Superior temporal gyrus (tissue), 1 donor: ENCODE data around the gene SNAP47.
"Not testable (repeated sequence)": the region's sequence is repeated elsewhere in the genome, so short reads cannot be mapped to it uniquely, and the experiment has no call there.

Experiments
- DNase-seq: peaks from one replicate; pipeline ENCODE4 v3.0.0-alpha.2; 2016; ENCODE audit errors: extremely low spot score

SNAP47 gene, protein sequence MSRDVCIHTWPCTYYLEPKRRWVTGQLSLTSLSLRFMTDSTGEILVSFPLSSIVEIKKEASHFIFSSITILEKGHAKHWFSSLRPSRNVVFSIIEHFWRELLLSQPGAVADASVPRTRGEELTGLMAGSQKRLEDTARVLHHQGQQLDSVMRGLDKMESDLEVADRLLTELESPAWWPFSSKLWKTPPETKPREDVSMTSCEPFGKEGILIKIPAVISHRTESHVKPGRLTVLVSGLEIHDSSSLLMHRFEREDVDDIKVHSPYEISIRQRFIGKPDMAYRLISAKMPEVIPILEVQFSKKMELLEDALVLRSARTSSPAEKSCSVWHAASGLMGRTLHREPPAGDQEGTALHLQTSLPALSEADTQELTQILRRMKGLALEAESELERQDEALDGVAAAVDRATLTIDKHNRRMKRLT

DNA sequence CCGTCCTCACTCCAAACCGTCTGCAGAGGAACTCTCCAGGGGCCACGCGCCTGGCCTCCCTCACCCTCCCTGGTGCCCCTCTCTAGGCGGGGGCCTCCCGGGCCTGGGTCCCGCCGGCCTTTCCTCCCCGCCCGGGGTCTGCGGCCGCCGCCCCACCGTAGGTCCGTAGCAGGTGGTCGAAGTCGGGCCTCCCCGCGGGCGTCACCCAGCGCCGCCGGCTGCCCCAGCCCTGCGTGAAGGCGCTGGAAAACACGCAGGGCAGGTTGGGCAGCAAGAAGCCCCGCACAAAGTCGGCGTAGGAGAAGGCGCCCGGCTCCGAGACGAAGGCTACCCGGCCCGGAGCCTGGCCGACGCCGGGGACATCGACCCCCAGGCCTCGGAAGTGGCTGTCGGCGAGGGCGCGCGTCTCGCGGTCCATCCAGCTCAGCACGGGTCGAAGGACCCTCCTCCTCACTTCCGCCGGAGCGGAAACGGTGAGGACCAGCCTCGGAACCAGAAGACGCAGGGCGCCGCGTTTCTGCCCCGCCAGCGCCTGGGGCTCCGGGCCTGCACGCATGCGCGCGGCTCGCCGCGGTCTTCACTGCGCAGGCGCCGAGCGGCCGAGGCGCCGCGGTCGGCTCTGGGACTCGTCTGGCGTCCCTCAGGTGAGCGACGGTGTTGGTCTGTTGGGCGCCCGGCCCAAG is at the start of gene SNAP47, which contains the start of gene JMJD4:
SNAP47 (plus strand) TSS at position 580 of the 683 bp plus-strand sequence. CDS start 12,302 bp downstream, outside the sequence.
JMJD4 (minus strand) TSS at position 447 of the 683 bp plus-strand sequence; CDS start at position 418, 29 bp downstream.
- DNase-seq = peak; percentile 87

DNA sequence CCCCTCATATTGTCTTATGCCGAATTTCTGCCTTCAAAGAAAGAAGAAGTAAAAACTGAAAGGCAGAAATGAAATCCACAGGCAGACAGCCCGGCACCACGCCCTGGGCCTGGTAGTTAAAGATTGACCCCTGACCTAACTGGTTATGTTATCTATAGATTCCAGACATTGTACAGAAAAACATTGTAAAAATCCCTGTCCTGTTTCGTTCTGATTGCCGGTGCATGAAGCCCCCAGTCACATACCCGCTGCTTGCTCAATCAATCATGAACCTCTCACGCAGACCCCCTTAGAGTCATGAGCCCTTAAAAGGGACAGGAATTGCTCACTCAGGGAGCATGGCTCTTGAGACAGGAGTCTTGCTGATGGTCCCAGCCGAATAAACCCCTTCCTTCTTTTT is 49.4 kb upstream of the SNAP47 start:
- DNase-seq = no peak

DNA sequence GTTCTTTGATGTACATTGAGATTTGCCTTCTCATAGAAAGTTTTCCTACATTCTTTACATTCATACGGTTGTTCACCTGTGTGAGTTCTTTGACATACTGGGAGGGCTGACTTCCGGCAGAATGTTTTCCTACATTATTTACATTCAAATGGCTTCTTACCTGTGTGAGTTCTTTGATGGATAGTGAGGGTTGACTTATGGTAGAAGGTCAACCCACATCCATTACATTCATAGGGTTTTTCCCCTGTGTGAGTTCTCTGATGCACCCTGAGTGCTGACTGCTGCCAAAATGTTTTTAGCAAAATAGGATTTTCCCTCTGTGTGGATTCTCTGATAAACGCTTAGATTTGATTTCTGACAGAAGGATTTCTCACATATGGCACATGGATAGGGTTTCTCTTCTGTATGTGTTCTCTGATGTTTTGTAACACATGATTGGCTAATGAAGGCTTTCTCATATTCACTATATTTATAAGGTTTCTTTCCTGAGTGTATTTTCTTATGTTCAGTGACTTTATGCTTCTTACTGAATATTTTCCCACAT is 37.8 kb upstream of the SNAP47 start:
- DNase-seq = no peak

DNA sequence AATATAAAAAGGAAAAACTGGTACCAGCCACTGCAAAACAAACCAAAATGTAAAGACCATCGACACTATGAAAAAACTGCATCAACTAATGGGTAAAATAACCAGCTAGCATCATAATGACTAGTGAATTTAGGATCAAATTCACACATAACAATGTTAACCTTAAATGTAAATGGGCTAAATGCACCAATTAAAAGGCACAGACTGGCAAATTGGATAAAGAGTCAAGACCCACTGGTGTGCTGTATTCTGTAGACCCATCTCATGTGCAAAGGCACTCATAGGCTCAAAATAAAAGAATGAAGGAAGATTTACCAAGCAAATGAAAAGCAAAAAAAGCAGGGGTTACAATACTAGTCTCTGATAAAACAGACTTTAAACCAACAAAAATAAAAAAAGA is 33.6 kb upstream of the SNAP47 start:
- not testable (repeated sequence) for DNase-seq

DNA sequence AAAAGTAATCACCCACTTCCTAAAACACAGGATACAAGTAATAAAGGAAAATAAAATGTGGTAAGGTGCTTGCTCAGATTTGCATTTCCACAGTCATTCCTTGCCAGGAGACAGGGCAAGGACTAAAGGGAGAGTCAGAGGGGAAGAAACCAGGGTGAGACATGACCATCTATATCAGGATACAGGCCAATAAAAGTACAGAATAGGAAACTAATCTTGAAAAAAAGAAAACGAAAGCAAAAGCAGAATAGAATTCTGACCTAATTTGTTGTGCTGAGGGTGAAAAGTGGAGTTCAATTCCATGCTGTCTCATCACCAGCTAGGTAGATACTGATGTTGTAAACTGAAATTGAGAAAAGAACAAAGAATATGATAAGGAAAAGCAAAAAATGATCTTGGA is 27.4 kb upstream of the SNAP47 start:
- DNase-seq = no peak

DNA sequence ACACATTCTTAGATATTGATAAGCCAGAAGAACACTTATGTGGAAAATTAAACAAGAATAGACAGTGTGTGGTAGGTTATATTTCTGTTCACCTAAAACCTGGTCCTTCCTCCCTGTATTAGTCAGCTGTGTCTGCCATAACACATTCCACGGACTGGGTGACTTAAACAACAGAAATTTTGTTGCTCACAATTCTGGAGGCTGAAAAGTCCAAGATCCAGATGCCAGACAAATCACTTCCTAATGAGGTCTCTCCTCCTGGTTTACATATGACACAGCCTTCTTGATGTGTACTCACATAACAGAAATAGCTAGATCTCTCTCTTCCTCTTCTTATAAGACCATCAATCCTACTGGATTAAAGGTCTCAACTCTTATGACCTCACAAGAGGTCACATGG is 25.8 kb upstream of the SNAP47 start:
- no peak for DNase-seq

DNA sequence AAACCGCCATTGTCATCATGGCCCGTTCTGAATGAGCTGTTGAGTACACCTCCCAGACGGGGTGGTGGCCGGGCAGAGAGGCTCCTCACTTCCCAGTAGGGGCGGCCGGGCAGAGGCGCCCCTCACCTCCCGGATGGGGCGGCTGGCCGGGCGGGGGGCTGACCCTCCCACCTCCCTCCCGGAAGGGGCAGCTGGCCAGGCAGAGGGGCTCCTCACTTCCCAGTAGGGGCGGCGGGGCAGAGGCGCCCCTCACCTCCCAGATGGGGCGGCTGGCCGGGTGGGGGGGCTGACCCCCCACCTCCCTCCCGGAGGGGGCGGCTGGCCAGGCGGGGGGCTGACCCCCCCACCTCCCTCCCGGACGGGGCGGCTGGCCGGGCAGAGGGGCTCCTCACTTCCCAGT is 24.8 kb upstream of the SNAP47 start:
- DNase-seq = not testable (repeated sequence)

DNA sequence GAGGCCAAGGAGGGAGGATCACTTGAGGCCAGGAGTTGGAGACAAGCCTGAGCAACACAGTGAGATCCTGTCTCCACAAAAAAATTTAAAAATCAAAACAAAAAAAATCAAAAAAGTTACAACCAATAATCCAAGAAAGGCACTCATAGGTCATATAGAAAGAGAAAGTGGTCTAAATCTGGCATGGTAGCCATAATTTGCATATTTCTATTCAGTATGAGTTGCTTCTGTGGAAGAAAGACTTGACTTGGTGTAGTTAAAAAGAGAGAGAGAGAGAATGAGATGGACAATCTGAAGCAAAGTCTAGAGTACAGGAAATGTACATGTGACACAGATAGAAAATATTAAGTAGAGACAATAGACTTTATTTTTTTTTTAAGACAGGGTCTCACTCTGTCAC is 22.6 kb upstream of the SNAP47 start:
- DNase-seq = no peak

DNA sequence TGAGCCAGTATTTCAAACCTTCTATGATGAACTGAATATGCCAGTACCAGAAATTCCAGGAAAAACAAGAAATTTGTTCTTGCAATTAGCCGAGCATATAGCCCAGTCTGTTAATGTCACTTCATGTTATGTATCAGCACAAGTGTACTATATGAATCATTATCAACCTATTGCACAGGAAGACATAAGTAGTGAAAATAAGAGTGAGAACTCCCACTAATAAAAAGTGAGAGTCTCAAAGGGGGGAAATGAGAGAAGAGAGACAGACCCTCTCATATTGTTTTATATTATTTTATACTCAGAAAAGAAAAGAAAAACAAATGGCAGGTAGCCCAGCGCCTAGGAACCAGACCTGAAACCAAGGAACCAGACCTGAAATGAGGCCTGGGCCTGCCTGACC is 16.3 kb upstream of the SNAP47 start:
- no peak for DNase-seq

DNA sequence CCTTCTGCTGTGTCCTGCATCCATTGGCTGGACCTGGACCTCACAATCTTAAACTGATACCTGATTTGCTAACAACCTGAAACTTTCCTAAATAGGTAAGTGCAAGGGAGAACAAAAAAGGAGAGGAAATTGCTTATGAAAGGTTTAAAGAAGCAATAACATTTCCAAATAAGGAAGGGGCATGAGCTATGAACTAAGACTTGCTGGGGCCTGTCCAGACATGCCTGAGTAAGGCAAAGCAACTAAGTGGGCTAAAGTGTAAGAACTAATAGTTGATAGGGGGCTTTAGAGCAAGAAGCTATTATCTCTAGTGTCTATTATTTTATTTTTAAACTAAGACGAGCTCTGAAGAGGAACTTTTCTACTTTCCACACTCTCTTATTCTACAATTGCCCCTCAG is 11.8 kb upstream of the SNAP47 start:
- no peak for DNase-seq

DNA sequence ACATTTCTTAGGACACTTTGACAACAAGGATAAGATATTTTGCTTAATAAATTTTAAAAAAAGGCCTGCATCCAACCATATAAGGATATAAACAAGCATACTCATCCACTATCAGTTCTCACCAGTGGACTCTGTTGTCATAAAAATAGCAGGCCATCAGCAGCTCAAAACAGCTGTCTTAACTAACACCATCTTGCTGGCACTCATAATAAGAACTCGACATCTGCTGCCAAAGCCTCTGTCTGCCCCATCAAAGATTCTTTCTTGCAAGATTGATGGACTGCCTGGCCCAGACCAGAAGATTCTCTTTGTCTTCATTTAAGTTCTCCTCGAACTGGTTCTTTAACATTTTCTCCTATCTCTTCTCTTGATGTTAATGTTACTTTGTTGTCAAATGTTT is 10.2 kb upstream of the SNAP47 start:
- no peak for DNase-seq

DNA sequence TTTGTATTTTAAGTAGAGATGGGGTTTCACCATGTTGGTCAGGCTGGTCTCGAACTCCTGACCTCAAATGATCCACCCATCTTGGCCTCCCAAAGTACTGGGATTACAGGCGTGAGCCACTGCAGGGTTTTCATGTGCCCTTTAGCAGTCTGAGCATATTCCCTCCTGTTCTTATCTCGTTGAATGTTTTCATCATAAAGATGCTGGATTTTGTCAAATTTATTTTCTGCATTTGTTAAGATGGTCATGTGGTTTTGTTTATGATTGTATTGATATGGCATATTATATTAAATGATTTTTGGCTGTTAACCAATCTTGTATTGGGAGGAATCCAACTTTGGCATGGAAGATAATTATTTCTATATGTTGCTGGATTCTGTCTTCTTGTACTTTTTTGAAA is 8.9 kb upstream of the SNAP47 start:
- no peak for DNase-seq

DNA sequence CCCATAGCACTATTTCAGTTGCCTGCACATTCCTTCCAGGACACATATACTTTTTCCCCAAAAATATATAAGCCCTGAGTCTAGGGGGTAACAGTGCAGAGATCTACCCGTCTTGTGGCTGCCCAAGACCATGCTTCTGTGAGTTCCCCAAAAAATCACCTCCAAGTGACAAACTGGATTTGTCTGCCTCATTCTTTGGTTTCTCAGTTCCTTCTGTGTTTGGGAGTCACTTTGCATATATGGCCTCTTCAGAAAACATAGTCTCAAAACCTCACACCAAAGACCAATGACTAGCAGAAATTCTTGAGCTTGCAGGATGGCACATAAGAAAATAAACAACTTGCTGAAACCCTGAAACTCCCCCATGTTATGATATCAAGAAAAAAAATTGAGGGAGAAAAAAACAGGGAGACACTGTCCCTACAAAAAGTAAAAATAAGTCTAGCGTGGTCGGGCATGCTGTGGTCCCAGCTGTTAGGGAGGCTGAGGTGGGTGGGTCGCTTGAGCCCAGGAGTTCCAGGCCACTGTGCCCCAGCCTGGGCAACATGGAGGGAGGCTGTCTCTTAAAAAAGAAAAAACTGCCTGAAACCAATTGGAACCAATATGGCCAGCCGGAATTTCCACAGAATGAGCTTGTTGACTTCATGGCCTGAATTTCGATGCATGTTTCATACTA is 8.2 kb upstream of the SNAP47 start:
- DNase-seq = no peak

DNA sequence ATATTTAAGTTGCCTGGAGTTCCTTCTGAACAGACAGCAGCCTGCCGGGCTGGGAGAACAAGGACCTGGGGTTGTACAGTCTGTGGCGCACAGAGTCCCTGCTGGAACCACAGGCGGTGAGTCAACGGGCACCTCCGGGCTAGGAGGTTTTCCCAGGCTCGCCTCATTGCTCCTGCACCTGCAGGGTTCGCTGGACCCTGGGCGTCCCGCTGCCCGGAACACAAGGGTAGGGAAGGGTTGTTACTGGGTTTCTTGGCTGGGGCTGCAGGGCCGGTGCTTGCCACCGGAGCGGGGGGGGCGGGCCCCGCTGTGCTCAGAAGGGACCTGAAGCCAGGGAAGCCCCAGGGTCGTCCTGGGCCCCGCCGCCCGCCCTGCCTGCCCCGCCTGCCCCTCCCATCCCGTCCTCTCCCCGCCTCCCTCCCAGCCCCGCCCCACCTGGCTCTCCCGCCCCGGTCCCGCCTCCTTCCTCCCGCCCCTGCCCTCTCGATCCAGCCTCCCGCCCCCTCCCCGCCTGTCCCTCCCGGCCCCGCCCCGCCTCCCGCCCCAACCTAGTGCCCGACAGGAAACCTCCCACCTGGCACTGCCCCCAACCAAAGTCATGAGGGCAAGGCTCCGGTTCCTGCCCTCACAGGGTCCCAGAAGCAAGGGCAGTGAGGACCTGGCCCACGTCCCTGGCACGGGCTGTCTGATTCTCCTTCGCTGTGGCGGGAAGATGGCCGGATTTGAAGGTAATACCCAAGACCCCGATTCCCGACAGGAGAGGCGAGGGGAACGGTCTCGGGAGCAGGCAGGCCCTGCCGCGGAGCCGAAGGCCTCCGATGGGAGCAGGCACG is 7.0 kb upstream of the SNAP47 start:
- no peak for DNase-seq

DNA sequence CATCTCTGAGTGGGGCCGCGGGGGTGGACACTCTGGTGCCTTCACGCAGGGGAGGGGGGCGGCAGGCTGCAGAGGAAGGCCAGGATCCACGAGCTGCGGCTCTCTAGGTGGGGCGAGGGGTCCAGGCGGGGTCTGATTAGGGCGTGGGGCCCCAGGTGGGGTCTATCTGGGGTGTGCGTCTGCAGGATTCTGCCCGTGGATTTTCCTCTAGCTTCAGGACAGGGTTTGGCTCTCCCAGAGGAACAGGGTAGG is 6.4 kb upstream of the SNAP47 start:
- DNase-seq = no peak

DNA sequence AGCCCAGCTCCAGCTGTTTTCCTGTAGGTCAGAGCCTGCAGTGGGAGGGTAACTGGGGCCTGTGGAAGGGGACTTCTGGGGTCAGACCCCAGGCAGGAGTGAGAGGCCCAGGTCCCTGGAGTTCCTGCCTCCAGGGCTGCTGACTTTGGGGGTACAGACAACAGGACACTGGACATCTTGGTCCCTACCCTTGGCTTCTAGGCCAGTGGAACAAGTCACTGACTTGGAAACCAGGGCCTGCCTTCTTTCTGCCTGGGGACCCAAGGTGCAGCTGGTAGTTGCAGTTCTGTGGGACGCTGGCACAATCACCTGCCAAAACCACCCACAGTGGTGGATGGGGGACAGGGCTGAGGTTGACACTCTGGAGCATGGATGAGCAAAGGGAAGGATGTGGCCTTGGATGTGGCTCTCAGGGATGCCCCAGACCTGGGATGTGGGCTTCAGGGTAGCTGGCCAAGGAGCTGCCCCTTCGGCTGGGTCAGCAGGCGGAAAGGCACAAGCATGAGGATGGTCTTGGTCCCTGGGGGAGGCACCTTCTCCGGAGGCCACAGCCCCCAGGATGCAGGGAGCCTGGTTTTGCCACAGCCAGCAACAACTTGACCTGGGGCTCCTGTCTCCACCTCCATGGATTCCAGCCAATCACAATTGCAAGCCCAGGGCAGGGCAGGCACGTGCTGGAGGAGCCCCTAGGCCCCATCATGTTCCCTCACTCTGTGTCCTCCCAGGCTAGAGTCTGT is 5.9 kb upstream of the SNAP47 start:
- DNase-seq = no peak

DNA sequence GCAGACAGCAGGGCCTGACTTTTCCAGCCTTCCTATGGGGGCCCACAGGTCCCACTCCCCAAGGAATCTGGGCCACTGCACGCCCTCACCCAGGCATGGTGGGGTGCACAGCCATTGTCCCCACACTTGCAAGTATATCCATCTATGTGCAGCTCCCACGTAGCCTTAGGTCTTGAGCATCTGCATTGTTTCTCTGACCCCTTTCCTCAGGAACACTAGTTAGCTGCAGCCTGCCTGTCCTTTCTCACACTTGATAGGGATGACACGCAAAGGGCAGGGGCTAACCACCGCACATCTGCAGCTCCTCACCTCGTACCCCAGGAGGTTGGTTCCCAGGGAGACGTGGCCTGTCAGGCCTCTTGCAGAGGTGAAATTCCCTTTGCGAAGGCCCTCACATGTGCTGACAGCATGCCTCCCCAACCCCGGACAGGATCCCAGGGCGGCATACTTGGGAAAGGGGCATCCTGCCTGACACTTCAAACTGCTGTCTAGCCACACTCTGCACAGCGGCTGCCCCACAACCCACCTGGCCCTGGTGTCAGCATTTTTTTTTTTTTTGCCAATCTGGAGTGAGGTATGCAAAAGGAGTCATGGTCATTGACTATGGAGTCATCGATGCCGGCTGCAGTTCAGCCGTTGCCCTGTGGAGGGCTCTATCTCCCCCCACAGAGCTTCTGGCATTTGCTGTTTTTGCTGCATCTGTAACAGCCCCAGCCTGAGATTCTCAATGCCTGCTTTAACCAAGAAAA is 5.2 kb upstream of the SNAP47 start:
- DNase-seq = peak; percentile 78

DNA sequence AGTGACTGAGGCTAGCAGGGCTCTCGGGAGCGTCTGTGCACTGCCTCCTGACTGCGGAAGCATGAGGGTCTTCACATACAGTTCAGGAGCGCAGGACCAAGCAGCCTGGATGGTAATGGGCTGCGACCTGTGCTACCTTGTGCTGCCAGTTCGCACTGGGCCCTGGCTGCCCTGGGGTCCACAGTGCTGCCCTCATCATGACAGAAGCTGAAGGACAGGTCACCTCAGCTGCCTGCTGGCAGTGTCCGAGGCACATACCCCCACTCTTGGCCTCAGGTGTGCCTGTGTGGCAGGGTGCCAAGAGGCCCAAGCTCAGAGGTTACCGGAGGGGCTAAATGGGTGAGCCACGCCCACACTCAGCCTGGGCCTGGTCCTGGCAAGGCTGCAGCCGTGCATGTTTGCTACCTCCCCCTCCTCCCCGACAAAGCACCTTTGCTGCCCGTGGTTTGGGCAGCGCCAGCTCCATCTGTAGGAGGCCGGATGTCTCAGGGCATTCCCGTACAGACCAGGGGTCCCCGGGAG is 4.5 kb upstream of the SNAP47 start:
- DNase-seq = no peak

DNA sequence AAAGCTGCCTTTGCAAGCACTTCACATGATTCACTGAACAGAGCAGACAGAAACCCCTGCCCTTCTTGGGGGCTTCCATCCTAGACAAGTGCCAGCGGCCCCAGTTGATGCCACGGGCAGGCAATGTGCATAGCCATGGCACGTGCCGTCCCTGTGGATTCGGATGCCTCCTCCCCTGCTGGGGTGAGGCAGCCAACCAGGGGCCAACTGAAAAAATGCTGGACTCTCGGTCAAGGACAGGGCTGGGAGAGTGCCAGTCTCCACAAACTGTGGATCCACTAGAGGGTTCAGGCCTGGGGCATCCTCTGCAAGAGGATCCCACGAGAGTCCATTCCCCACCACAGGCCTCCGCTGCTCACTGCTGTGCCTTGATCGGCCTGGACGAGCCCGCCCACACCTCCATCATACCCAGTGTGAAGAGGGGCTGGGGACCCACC is 4.0 kb upstream of the SNAP47 start:
- DNase-seq = no peak
